HepG2 (cell line): ENCODE data around the gene FGD5. TPM values are rescaled to one million over a fixed set of nuclear protein-coding genes. Genes with fewer than 3 reads are reported as not detected.

Experiments used
- ATAC-seq: fragments of 200-7000 bp; cut with Tn5 transposase; 3 replicates; pipeline ENCODE4 v1.9.1; 2020; ENCODE audit warnings: mild to moderate bottlenecking, moderate library complexity
- BruUV-seq: library from RNA; stranded (reverse); fragments of 400-500 nt; replicated peaks from 2 replicates; lab custom pipeline; 2021; lab: Mats Ljungman, UMichigan
- CTCF ChIA-PET: fragments of 300-600 bp; formaldehyde crosslinking; extraction: SDS; loops from one replicate; lab custom pipeline; 2021; ENCODE audit warnings: low total read pairs, inconsistent platforms, low intra/inter-chr PET ratio; lab: Yijun Ruan, JAX
- POLR2A ChIA-PET: fragments of 350-600 bp; sonication (Branson Sonifier 250); formaldehyde crosslinking; loops from one replicate; lab custom pipeline; 2020; ENCODE audit warnings: antibody characterized with exemption, inconsistent platforms; lab: Yijun Ruan, JAX
- DNase-seq: peaks from one replicate; pipeline ENCODE4 v3.0.0-alpha.2; 2015; ENCODE audit warnings: low spot score
- FAIRE-seq: peaks from 3 replicates; lab custom pipeline; 2011; peaks lifted over from hg19 to GRCh38; lab: Jason Lieb, UNC
- H2AFZ ChIP-seq: one replicate; pipeline ENCODE4 v1.6.1; 2011; ENCODE audit warnings: low read length, inconsistent platforms
- H3K27ac ChIP-seq: fragments of 300-600 bp; 3 replicates; pipeline ENCODE4 v1.8.0; 2011; ENCODE audit warnings: mixed run types, mild to moderate bottlenecking, mixed read lengths, low read length, inconsistent platforms; ENCODE audit not compliant: insufficient read depth; ENCODE audit errors: extremely low read length
- H3K27me3 ChIP-seq, 2 experiments: fragments of 200-600 bp in 1 of 2; 2 replicates in 1 of 2; 3 replicates in 1 of 2; pipeline versions ENCODE4 v1.6.0 to v1.8.0; 2011; ENCODE audit warnings: low read length in 2 of 2, mild to moderate bottlenecking in 2 of 2, moderate library complexity in 2 of 2, inconsistent platforms in 1 of 2; ENCODE audit not compliant: insufficient read depth in 2 of 2, control insufficient read depth in 1 of 2
- H3K36me3 ChIP-seq, 2 experiments: fragments of 200-600 bp in 1 of 2; replicated peaks in 1 of 2; 2 replicates in 1 of 2; 3 replicates in 1 of 2; pipeline versions ENCODE4 v1.5.1 to v1.8.0; 2011; ENCODE audit warnings: low read length in 2 of 2, inconsistent platforms in 1 of 2; ENCODE audit not compliant: insufficient read depth in 2 of 2, control insufficient read depth in 1 of 2
- H3K4me1 ChIP-seq: 2 replicates; pipeline ENCODE4 v1.5.1; 2012; ENCODE audit warnings: low read length, inconsistent platforms; ENCODE audit not compliant: insufficient read depth
- H3K4me2 ChIP-seq: 2 replicates; pipeline ENCODE4 v1.6.0; 2011; ENCODE audit warnings: low read depth, low read length, inconsistent platforms
- H3K4me3 ChIP-seq, 3 experiments: fragments of 200-600 bp in 1 of 3; sonication (generic), shearing (Covaris generic) in 1 of 3; replicated peaks in 1 of 3; 2 replicates each; pipeline ENCODE4 v1.5.1; 2011 to 2016; ENCODE audit warnings: low read length in 3 of 3, inconsistent platforms in 2 of 3, low read depth in 2 of 3, mild to moderate bottlenecking in 2 of 3, control low read depth in 1 of 3, mixed read lengths in 1 of 3; ENCODE audit not compliant: insufficient read depth in 1 of 3
- H3K79me2 ChIP-seq: one replicate; pipeline ENCODE4 v1.6.1; 2011; ENCODE audit warnings: low read length, inconsistent platforms; ENCODE audit not compliant: insufficient read depth
- H3K9ac ChIP-seq: 2 replicates; pipeline ENCODE4 v1.6.0; 2011; ENCODE audit warnings: mild to moderate bottlenecking, low read depth, low read length, inconsistent platforms; ENCODE audit not compliant: insufficient read depth
- H3K9me3 ChIP-seq: 2 replicates; pipeline ENCODE4 v1.5.1; 2012; ENCODE audit warnings: mild to moderate bottlenecking, low read length
- H4K20me1 ChIP-seq: 2 replicates; pipeline ENCODE4 v1.6.0; 2011; ENCODE audit warnings: inconsistent platforms, mild to moderate bottlenecking, low read length, moderate library complexity; ENCODE audit not compliant: insufficient read depth
- DR1 ChIP-seq: sonication (generic); formaldehyde crosslinking; IDR thresholded peaks from 2 replicates; pipeline ENCODE4 v1.8.0; 2021; ENCODE audit warnings: mild to moderate bottlenecking, missing genetic modification reagents, inconsistent platforms
- FOSL2 ChIP-seq: sonication (generic); formaldehyde crosslinking; IDR thresholded peaks from 2 replicates; pipeline ENCODE4 v1.4.0; 2020; ENCODE audit warnings: missing genetic modification reagents
- NBN ChIP-seq: fragments of 450-650 bp; conservative IDR thresholded peaks from 2 replicates; pipeline ENCODE4 v1.6.1; 2017
- NR1H2 ChIP-seq: sonication (generic); formaldehyde crosslinking; IDR thresholded peaks from 2 replicates; pipeline ENCODE4 v1.8.1; 2022; ENCODE audit warnings: low read depth, missing genetic modification reagents, borderline replicate concordance
- NR2F1 ChIP-seq, 2 experiments: fragments of 450-650 bp in 1 of 2; formaldehyde crosslinking in 1 of 2; IDR thresholded peaks; 2 replicates each; pipeline versions ENCODE4 v1.5.0 to v1.6.1; 2016 to 2020; ENCODE audit warnings: mild to moderate bottlenecking in 1 of 2, missing compliant biosample characterization in 1 of 2, missing genetic modification reagents in 1 of 2, moderate library complexity in 1 of 2
- NR2F6 ChIP-seq, 2 experiments: IDR thresholded peaks; 2 replicates each; pipeline ENCODE4 v1.6.1; 2016; ENCODE audit warnings: antibody characterized with exemption in 1 of 2, mild to moderate bottlenecking in 1 of 2
- RARA ChIP-seq: IDR thresholded peaks from 2 replicates; pipeline ENCODE4 v1.6.1; 2016; ENCODE audit warnings: missing genetic modification reagents, missing compliant biosample characterization
- RXRA ChIP-seq: sonication (generic); formaldehyde crosslinking; IDR thresholded peaks from 2 replicates; pipeline ENCODE4 v1.5.1; 2020; ENCODE audit warnings: missing genetic modification reagents
- SETDB1 ChIP-seq: sonication (generic); formaldehyde crosslinking; IDR thresholded peaks from 2 replicates; pipeline ENCODE4 v1.5.1; 2020; ENCODE audit warnings: missing genetic modification reagents, mild to moderate bottlenecking, borderline replicate concordance
- SKI ChIP-seq: fragments of 450-650 bp; IDR thresholded peaks from one replicate; pipeline ENCODE4 v1.6.1; 2018; ENCODE audit warnings: mild to moderate bottlenecking; ENCODE audit not compliant: partially characterized antibody
- ZNF629 ChIP-seq: sonication (generic); formaldehyde crosslinking; conservative IDR thresholded peaks from 2 replicates; pipeline ENCODE4 v1.5.0; 2020; ENCODE audit warnings: missing genetic modification reagents
- WGBS: methylation state at CpG from one replicate; pipeline ENCODE4 v1.1.6; 2017; ENCODE audit warnings: low lambda C conversion rate; 5-methylcytosine and 5-hydroxymethylcytosine counted together
- in situ Hi-C: cut with HindIII; loops from 2 replicates; pipeline ENCODE4 v1.10.0; 2017; ENCODE audit warnings: low pct_unique_long_range_greater_than_20kb; ENCODE audit not compliant: extremely low pct_ligation_motif_present
- intact Hi-C: fragments of 100-400 bp; cut with micrococcal nuclease; formaldehyde crosslinking; loops from one replicate; pipeline ENCODE4 v1.10.0; 2022; ENCODE audit not compliant: unreplicated experiment
- polyA plus RNA-seq, 8 experiments: library from polyadenylated mRNA; depleted of rRNA in 3 of 8; stranded (reverse) in 7 of 8; unstranded in 1 of 8; fragments of >200 nt; fragmentation: Illumina TruSeq in 4 of 8; extraction: Trizol in 4 of 8; gene quantifications; 2 replicates each; pipeline versions ENCODE4 v1.2.1 to v1.2.3, GENCODE V29; 2011 to 2016; ENCODE audit warnings: low read depth in 4 of 8, missing spikeins in 1 of 8, mixed read lengths in 1 of 8; ENCODE audit not compliant: insufficient read depth in 1 of 8
- total RNA-seq, 5 experiments: library from RNA; depleted of rRNA; stranded (reverse); fragments of >200 nt; fragmentation: Illumina TruSeq; extraction: Trizol; gene quantifications; 2 replicates each; pipeline ENCODE4 v1.2.3, GENCODE V29; 2016; ENCODE audit warnings: low read depth in 1 of 5

Gene FGD5
- total and polyA plus RNA-seq, 2 of the 13 experiments (the other 11 are each of a cell fraction or from before 2014, with no cell fraction given): 0.17 TPM; not detected in 1

DNA sequence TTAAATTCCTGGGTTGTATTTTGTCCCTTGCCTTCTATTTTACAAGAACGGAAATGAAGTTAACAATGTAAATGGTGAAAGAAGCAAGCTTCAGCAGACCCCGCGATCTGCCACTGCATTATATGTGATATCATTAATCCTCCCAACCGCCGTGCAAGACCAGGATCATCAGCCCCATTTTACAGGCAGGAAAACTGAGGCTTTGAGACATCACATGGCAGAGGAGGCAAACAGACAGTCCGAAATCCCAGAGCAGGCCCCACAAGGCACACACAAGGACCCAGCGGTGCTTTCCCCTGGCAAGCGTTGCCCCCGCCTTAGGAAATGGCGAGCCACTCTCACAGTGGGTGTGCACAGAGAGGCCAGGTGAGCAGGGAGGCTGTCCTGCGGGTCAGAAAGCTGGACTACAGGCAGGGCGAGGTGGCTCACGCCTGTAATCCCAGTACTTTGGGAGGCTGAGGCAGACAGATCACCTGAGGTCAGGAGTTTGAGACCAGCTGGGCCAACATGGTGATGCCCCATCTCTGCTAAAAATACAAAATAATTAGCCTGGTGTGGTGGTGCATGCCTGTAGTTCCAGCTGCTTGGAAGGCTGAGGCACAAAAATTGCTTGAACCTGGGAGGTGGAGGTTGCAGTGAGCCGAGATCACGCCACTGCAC lies 16.2 kb downstream of the FGD5 start:
- intact Hi-C loops: no loop called here

DNA sequence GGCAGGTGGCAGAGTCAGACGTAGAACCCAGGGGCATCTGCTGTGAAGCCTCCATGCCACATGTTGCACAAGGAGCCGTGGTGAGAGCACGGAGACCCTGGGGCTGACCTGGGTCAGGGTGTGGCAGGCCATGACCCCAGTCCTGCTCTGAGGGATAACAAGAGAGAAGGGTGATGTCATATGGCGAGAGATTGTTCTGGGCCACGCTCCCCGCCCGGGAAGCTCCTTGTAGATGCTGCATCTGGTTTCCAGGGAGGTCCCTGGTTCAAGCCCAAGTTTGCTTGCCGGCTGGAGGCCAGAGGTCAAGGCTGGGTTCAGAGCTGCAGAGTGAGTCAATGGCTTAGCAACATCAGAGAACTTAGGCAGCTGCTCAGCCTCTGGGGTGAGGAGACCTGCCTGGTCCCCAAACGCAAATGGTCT lies 17.3 kb downstream of the FGD5 start:
- peaks cover 33% of the 10 kb centered on the region for H3K4me1 ChIP-seq
- peaks cover 0 to 45% of the 10 kb centered on the region in 2 experiments; a peak in 3 of 5 replicates for H3K27me3 ChIP-seq
- H4K20me1 ChIP-seq: no peaks in the 10 kb centered on the region
- ATAC-seq (peak; percentile 14; the same call in 2 of the 3 replicates), FAIRE-seq (no peak), DNase-seq (no peak)
- ChIA-PET CTCF (no interaction called here), POLR2A (no interaction called here)
- H3K9me3 ChIP-seq: no peaks in the 10 kb centered on the region
- H3K36me3 ChIP-seq: no peaks in the 10 kb centered on the region
- no peak overlapping the region for H2AFZ ChIP-seq
- in situ Hi-C loops (no loop called here), intact Hi-C loops (no loop called here)
- H3K4me3 ChIP-seq: no peak overlapping the region
- TF ChIP-seq RARA (CRISPR knock-in tag) (peak; percentile 71), DR1 (CRISPR knock-in tag) (no peak), FOSL2 (peak; percentile 27; the same call in 1 of the 2 replicates), NBN (no peak), SKI (peak; percentile 23), NR2F6 (IDR thresholded peaks at IDR 0.05) (no peak), NR2F6 (CRISPR knock-in tag; IDR thresholded peaks at IDR 0.05) (0 out of 2 replicates have a peak, but pooled peaks have one; percentile 38), NR2F1 (CRISPR knock-in tag; IDR thresholded peaks at IDR 0.05) (peak; percentile 49 to 64; a peak in 1 of 4 replicates), NR1H2 (CRISPR knock-in tag) (no peak), RXRA (CRISPR knock-in tag) (0 out of 2 replicates have a peak, but pooled peaks have one; percentile 20)
- no peaks in the 10 kb centered on the region for H3K79me2 ChIP-seq
- no peak overlapping the region for H3K27ac ChIP-seq
- 24% methylated on average over 6 of the region's 9 CpGs for WGBS
- H3K9ac ChIP-seq: no peak overlapping the region
- BruUV-seq: no TSS peak
- H3K4me2 ChIP-seq: no peak overlapping the region

More for the DNA sequence above, 16.2 kb downstream of the FGD5 start:
- no peak overlapping the region for H3K27ac ChIP-seq
- ChIA-PET CTCF (no interaction called here), POLR2A (no interaction called here)
- DNase-seq: no peak
- H4K20me1 ChIP-seq: no peaks in the 10 kb centered on the region
- no peaks in the 10 kb centered on the region for H3K9me3 ChIP-seq
- no peak for FAIRE-seq
- BruUV-seq: no TSS peak
- no peak overlapping the region for H3K4me2 ChIP-seq
- ATAC-seq: no peak
- in situ Hi-C loops: no loop called here
- TF ChIP-seq ZNF629 (peak; percentile 78), SETDB1 (no peak)
- H3K36me3 ChIP-seq: no peaks in the 10 kb centered on the region
- H3K9ac ChIP-seq: no peak overlapping the region
- WGBS: 61% methylated on average over 11 of the region's 15 CpGs
- peaks cover 33% of the 10 kb centered on the region for H3K4me1 ChIP-seq
- no peak overlapping the region for H2AFZ ChIP-seq
- peaks cover 0 to 53% of the 10 kb centered on the region in 2 experiments; a peak in 3 of 5 replicates for H3K27me3 ChIP-seq
- no peaks in the 10 kb centered on the region for H3K79me2 ChIP-seq
- no peak overlapping the region for H3K4me3 ChIP-seq
